A549 (cell line): Measurements from ENCODE around the gene RALGDS. TPM values are rescaled to one million over a fixed set of nuclear protein-coding genes. Genes with fewer than 3 reads are reported as not detected.

ENCODE experiments used
- ATAC-seq, 2 experiments: fragments of 200-7000 bp in 1 of 2; fragments of >200 bp in 1 of 2; cut with Nextera tagmentation in 1 of 2; cut with Tn5 transposase in 1 of 2; 3 replicates each; pipeline versions ENCODE4 v1.8.0 to v1.9.1; 2018 to 2020; ENCODE audit warnings: mild to moderate bottlenecking in 1 of 2, moderate library complexity in 1 of 2
- CTCF ChIA-PET: fragments of 300-600 bp; sonication (Branson Sonifier 250); formaldehyde crosslinking; extraction: SDS; loops from one replicate; lab custom pipeline; 2021; ENCODE audit warnings: antibody characterized with exemption, inconsistent platforms; lab: Yijun Ruan, JAX
- POLR2A ChIA-PET: fragments of 350-600 bp; formaldehyde crosslinking; extraction: SDS; loops from one replicate; lab custom pipeline; 2021; ENCODE audit warnings: antibody characterized with exemption, inconsistent platforms; lab: Yijun Ruan, JAX
- DNase-seq, 2 experiments: peaks; one replicate each; pipeline versions ENCODE4 v3.0.0 to v3.0.0-alpha.2; 2011 to 2016; ENCODE audit warnings: low read depth in 1 of 2, low spot score in 1 of 2
- FAIRE-seq: peaks from 2 replicates; lab custom pipeline; 2011; peaks lifted over from hg19 to GRCh38; lab: Jason Lieb, UNC
- H3K27ac ChIP-seq, 2 experiments: fragments of >200 bp; sonication (Bioruptor Twin); formaldehyde crosslinking; 3 replicates each; pipeline ENCODE4 v1.5.1; 2016 to 2017
- H3K4me1 ChIP-seq: fragments of >200 bp; sonication (Bioruptor Twin); formaldehyde crosslinking; 3 replicates; pipeline ENCODE4 v1.6.1; 2016
- H3K4me2 ChIP-seq: fragments of >200 bp; sonication (Bioruptor Twin); formaldehyde crosslinking; 3 replicates; pipeline ENCODE4 v1.6.1; 2016
- H3K4me3 ChIP-seq: fragments of >200 bp; sonication (Bioruptor Twin); formaldehyde crosslinking; 3 replicates; pipeline ENCODE4 v1.5.1; 2016
- H3K9me3 ChIP-seq: fragments of >200 bp; sonication (Bioruptor Twin); formaldehyde crosslinking; 3 replicates; pipeline ENCODE4 v1.6.1; 2016
- CBX8 ChIP-seq: fragments of 200-600 bp; sonication (generic); IDR thresholded peaks from 2 replicates; pipeline ENCODE4 v1.6.1; 2016
- CHD4 ChIP-seq: fragments of 200-600 bp; sonication (generic); IDR thresholded peaks from 2 replicates; pipeline ENCODE4 v1.6.1; 2016; ENCODE audit warnings: antibody characterized with exemption, mild to moderate bottlenecking, borderline replicate concordance
- EHF ChIP-seq: fragments of 250-450 bp; sonication (Bioruptor Pico); IDR thresholded peaks from 2 replicates; pipeline ENCODE4 v1.5.0; 2020; ENCODE audit warnings: mild to moderate bottlenecking
- ESRRA ChIP-seq: fragments of 150-350 bp; IDR thresholded peaks from 2 replicates; pipeline ENCODE4 v1.6.1; 2014; ENCODE audit warnings: mild to moderate bottlenecking, low read length, borderline replicate concordance
- FOXS1 ChIP-seq: fragments of 250-450 bp; sonication (Bioruptor Pico); IDR thresholded peaks from 2 replicates; pipeline ENCODE4 v1.5.0; 2020; ENCODE audit warnings: mild to moderate bottlenecking, moderate library complexity
- HOXB13 ChIP-seq: fragments of 250-450 bp; sonication (Bioruptor Pico); IDR thresholded peaks from 2 replicates; pipeline ENCODE4 v1.5.0; 2020; ENCODE audit warnings: low read depth, mild to moderate bottlenecking, moderate library complexity
- HOXB5 ChIP-seq: fragments of 250-450 bp; sonication (Bioruptor Pico); IDR thresholded peaks from 2 replicates; pipeline ENCODE4 v1.5.0; 2020; ENCODE audit warnings: mild to moderate bottlenecking, moderate library complexity
- JUN ChIP-seq, 2 experiments: fragments of >200 bp; sonication (Bioruptor Twin); formaldehyde crosslinking; IDR thresholded peaks; 2 replicates in 1 of 2; 3 replicates in 1 of 2; pipeline ENCODE4 v1.6.1; 2016 to 2017
- POLR2A ChIP-seq: IDR thresholded peaks from 2 replicates; pipeline ENCODE4 v1.6.1; 2012; ENCODE audit warnings: mild to moderate bottlenecking, low read length
- RARB ChIP-seq: fragments of 250-450 bp; sonication (Bioruptor Pico); IDR thresholded peaks from 2 replicates; pipeline ENCODE4 v1.8.0; 2021; ENCODE audit warnings: mild to moderate bottlenecking, moderate library complexity
- RFX5 ChIP-seq: fragments of 450-650 bp; IDR thresholded peaks from 2 replicates; pipeline ENCODE4 v1.7.1; 2014; ENCODE audit warnings: antibody characterized with exemption, mild to moderate bottlenecking, moderate library complexity
- RNF2 ChIP-seq: fragments of 200-600 bp; sonication (generic); IDR thresholded peaks from 2 replicates; pipeline ENCODE4 v1.6.1; 2016; ENCODE audit warnings: low read depth, mild to moderate bottlenecking, antibody characterized with exemption, moderate library complexity, borderline replicate concordance
- SMC3 ChIP-seq: fragments of >200 bp; sonication (Bioruptor Twin); formaldehyde crosslinking; IDR thresholded peaks from 3 replicates; pipeline ENCODE4 v1.6.1; 2018; ENCODE audit warnings: inconsistent platforms
- TFCP2L1 ChIP-seq: fragments of 250-450 bp; sonication (Bioruptor Pico); IDR thresholded peaks from 2 replicates; pipeline ENCODE4 v1.5.0; 2021; ENCODE audit warnings: mild to moderate bottlenecking
- TP53 ChIP-seq: fragments of 250-450 bp; sonication (Bioruptor Pico); IDR thresholded peaks from 2 replicates; pipeline ENCODE4 v1.5.0; 2021; ENCODE audit warnings: mild to moderate bottlenecking, moderate library complexity
- ZNF302 ChIP-seq: fragments of 250-450 bp; sonication (Bioruptor Pico); IDR thresholded peaks from 2 replicates; pipeline ENCODE4 v1.9.0; 2021; ENCODE audit warnings: inconsistent platforms, mild to moderate bottlenecking, moderate library complexity
- whole genome bisulfite sequencing: methylation state at CpG from one replicate; pipeline ENCODE4 v1.1.6; 2017; ENCODE audit errors: missing lambda C conversion rate; 5-methylcytosine and 5-hydroxymethylcytosine counted together
- polyA plus RNA-seq, 4 experiments: library from polyadenylated mRNA; depleted of rRNA in 3 of 4; stranded (reverse); fragments of >200 nt; fragmentation: RNase III in 1 of 4; extraction: RNeasy Plus Mini Kit Qiagen cat#74134 plus additional on column Dnase treatment in 1 of 4; gene quantifications; 2 replicates in 3 of 4; 3 replicates in 1 of 4; pipeline ENCODE4 v1.2.3, GENCODE V29; 2011 to 2017
- TF ChIP-seq, protein P1 (sequence below): fragments of >200 bp; sonication (Bioruptor Twin); formaldehyde crosslinking; IDR thresholded peaks from 2 replicates; pipeline ENCODE4 v1.6.1; 2016
- TF ChIP-seq, protein P2 (sequence below): fragments of 450-650 bp; IDR thresholded peaks from 2 replicates; pipeline ENCODE4 v1.6.1; 2014; ENCODE audit warnings: antibody characterized with exemption
- TF ChIP-seq, protein P3 (sequence below): fragments of >200 bp; sonication (Bioruptor Twin); formaldehyde crosslinking; IDR thresholded peaks from 3 replicates; pipeline ENCODE4 v1.6.1; 2016
- TF ChIP-seq, protein P4 (sequence below): fragments of >200 bp; sonication (Bioruptor Twin); formaldehyde crosslinking; IDR thresholded peaks from 3 replicates; pipeline ENCODE4 v1.5.1; 2016
- TF ChIP-seq, protein P5 (sequence below): IDR thresholded peaks from 2 replicates; pipeline ENCODE4 v1.6.1; 2012

The RALGDS gene
- polyA plus RNA-seq, 2 of the 4 experiments (the other 2 are of a cell fraction), result 8.9 to 12.1 TPM

DNA sequence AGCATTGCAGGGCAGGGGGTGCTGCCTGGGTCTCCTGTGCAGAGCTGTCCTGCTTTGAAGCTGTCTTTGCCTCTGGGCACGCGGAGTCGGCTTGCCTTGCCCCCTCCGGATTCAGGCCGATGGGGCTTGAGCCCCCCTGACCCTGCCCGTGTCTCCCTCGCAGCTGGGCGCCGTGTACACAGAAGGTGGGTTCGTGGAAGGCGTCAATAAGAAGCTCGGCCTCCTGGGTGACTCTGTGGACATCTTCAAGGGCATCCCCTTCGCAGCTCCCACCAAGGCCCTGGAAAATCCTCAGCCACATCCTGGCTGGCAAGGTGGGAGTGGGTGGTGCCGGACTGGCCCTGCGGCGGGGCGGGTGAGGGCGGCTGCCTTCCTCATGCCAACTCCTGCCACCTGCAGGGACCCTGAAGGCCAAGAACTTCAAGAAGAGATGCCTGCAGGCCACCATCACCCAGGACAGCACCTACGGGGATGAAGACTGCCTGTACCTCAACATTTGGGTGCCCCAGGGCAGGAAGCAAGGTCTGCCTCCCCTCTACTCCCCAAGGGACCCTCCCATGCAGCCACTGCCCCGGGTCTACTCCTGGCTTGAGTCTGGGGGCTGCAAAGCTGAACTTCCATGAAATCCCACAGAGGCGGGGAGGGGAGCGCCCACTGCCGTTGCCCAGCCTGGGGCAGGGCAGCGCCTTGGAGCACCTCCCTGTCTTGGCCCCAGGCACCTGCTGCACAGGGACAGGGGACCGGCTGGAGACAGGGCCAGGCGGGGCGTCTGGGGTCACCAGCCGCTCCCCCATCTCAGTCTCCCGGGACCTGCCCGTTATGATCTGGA lies 56.6 kb downstream of the RALGDS start:
- Histone ChIP-seq H3K4me3 (no peak overlapping the region), H3K4me2 (no peak overlapping the region), H3K4me1 (0 out of 3 replicates have a peak, but pooled peaks cover 3% of the 10 kb centered on the region), H3K9me3 (no peaks in the 10 kb centered on the region), H3K27ac (no peak overlapping the region)
- DNase-seq (no peak), FAIRE-seq (no peak), ATAC-seq (no peak)
- 91% methylated on average over 26 of the region's 30 CpGs for WGBS
- ChIA-PET CTCF (interaction anchor here (1.1 to 3.3 kb wide), 4 partner anchors 10 to 83 kb away, joined by 3 to 9 read pairs (median 4); no protein-coding TSS in a partner anchor), POLR2A (no interaction called here)
- TF ChIP-seq ESRRA (no peak), HOXB13 (CRISPR knock-in tag) (no peak), TFCP2L1 (no peak), JUN (IDR thresholded peaks at IDR 0.05) (no peak), HOXB5 (no peak), CBX8 (no peak), RARB (no peak), SMC3 (no peak), RFX5 (no peak), RNF2 (no peak)
- TF ChIP-seq, protein P1, sequence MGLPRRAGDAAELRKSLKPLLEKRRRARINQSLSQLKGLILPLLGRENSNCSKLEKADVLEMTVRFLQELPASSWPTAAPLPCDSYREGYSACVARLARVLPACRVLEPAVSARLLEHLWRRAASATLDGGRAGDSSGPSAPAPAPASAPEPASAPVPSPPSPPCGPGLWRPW, result no peak
- TF ChIP-seq, protein P2, sequence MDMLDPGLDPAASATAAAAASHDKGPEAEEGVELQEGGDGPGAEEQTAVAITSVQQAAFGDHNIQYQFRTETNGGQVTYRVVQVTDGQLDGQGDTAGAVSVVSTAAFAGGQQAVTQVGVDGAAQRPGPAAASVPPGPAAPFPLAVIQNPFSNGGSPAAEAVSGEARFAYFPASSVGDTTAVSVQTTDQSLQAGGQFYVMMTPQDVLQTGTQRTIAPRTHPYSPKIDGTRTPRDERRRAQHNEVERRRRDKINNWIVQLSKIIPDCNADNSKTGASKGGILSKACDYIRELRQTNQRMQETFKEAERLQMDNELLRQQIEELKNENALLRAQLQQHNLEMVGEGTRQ, result no peak
- TF ChIP-seq, protein P3, sequence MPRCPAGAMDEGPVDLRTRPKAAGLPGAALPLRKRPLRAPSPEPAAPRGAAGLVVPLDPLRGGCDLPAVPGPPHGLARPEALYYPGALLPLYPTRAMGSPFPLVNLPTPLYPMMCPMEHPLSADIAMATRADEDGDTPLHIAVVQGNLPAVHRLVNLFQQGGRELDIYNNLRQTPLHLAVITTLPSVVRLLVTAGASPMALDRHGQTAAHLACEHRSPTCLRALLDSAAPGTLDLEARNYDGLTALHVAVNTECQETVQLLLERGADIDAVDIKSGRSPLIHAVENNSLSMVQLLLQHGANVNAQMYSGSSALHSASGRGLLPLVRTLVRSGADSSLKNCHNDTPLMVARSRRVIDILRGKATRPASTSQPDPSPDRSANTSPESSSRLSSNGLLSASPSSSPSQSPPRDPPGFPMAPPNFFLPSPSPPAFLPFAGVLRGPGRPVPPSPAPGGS, result no peak

DNA sequence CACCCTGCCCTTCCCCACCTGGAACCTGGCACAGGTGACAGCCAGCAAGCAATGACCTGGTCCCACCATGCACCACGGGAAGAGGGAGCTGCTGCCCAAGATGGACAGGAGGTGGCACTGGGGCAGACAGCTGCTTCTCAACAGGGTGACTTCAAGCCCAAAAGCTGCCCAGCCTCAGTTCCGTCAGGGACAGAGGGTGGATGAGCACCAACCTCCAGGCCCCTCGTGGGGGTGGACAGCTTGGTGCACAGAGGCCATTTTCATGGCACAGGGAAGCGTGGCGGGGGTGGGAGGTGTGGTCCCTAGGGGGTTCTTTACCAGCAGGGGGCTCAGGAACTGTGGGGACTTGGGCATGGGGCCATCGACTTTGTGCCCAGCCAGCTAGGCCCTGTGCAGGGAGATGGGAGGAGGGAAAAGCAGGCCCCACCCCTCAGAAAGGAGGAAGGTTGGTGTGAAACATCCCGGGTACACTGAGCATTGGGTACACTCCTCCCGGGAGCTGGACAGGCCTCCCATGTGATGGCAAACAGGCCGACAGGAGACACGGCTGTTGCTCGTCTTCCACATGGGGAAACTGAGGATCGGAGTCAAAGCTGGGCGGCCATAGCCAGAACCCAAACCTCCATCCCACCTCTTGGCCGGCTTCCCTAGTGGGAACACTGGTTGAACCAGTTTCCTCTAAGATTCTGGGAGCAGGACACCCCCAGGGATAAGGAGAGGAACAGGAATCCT lies 57.4 kb downstream of the RALGDS start:
- no peak for FAIRE-seq
- H3K4me1 ChIP-seq, result 0 out of 3 replicates have a peak, but pooled peaks cover 3% of the 10 kb centered on the region
- ATAC-seq, result no peak
- H3K27ac ChIP-seq, result no peak overlapping the region
- POLR2A ChIA-PET, result no interaction called here
- no peaks in the 10 kb centered on the region for H3K9me3 ChIP-seq
- 83% methylated on average over 9 of the region's 14 CpGs for WGBS
- CTCF ChIA-PET, result interaction anchor here (0.9 to 3.3 kb wide), 5 partner anchors 9 to 84 kb away, joined by 3 to 9 read pairs (median 4); no protein-coding TSS in a partner anchor
- DNase-seq, result no peak
- TF ChIP-seq, protein P1, result no peak
- TF ChIP-seq, protein P3, result no peak
- no peak for TF ChIP-seq ZNF302
- TF ChIP-seq JUN (IDR thresholded peaks at IDR 0.05), result no peak
- TF ChIP-seq TP53, result no peak
- no peak for TF ChIP-seq EHF (CRISPR knock-in tag)
- no peak for TF ChIP-seq CHD4
- H3K4me3 ChIP-seq, result no peak overlapping the region
- H3K4me2 ChIP-seq, result no peak overlapping the region

DNA sequence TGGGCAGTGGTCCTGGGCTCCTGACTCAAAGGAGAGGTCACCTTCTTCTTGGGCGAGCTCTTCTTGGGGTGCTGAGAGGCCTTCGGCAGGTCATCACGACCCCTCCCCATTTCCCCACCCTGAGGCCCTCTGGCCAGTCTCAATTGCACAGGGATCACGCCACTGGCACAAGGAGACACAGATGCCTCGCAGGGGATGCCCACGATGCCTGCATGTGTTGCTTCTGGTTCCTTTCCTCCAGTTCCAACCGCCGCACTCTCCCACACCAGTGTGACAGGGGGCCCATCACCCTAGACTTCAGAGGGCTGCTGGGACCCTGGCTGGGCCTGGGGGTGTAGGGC lies 57.9 kb downstream of the RALGDS start:
- no peak for FAIRE-seq
- no peaks in the 10 kb centered on the region for H3K9me3 ChIP-seq

More for the DNA sequence above, 57.9 kb downstream of the RALGDS start:
- CTCF ChIA-PET, result interaction anchor here (0.9 to 3.3 kb wide), 4 partner anchors 25 to 84 kb away, joined by 3 to 9 read pairs (median 5); no protein-coding TSS in a partner anchor
- no peak for ATAC-seq
- TF ChIP-seq TP53, result no peak
- no peak for TF ChIP-seq POLR2A
- TF ChIP-seq, protein P4, sequence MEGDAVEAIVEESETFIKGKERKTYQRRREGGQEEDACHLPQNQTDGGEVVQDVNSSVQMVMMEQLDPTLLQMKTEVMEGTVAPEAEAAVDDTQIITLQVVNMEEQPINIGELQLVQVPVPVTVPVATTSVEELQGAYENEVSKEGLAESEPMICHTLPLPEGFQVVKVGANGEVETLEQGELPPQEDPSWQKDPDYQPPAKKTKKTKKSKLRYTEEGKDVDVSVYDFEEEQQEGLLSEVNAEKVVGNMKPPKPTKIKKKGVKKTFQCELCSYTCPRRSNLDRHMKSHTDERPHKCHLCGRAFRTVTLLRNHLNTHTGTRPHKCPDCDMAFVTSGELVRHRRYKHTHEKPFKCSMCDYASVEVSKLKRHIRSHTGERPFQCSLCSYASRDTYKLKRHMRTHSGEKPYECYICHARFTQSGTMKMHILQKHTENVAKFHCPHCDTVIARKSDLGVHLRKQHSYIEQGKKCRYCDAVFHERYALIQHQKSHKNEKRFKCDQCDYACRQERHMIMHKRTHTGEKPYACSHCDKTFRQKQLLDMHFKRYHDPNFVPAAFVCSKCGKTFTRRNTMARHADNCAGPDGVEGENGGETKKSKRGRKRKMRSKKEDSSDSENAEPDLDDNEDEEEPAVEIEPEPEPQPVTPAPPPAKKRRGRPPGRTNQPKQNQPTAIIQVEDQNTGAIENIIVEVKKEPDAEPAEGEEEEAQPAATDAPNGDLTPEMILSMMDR, result no peak
- TF ChIP-seq, protein P5, sequence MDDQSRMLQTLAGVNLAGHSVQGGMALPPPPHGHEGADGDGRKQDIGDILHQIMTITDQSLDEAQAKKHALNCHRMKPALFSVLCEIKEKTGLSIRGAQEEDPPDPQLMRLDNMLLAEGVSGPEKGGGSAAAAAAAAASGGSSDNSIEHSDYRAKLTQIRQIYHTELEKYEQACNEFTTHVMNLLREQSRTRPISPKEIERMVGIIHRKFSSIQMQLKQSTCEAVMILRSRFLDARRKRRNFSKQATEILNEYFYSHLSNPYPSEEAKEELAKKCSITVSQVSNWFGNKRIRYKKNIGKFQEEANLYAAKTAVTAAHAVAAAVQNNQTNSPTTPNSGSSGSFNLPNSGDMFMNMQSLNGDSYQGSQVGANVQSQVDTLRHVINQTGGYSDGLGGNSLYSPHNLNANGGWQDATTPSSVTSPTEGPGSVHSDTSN, result no peak
- no peak for TF ChIP-seq FOXS1
- no peak for TF ChIP-seq ESRRA
- 83% methylated on average over 8 of the region's 8 CpGs for WGBS
- H3K4me3 ChIP-seq, result no peak overlapping the region
- no peak overlapping the region for H3K4me2 ChIP-seq
- POLR2A ChIA-PET, result no interaction called here
- no peak overlapping the region for H3K27ac ChIP-seq
- 0 out of 3 replicates have a peak, but pooled peaks cover 3% of the 10 kb centered on the region for H3K4me1 ChIP-seq
- DNase-seq, result no peak
